HFF-Myc (cell line): ENCODE data around the gene NUAK1.

Experiments
- DNase-seq: peaks from one replicate; pipeline ENCODE4 v3.0.0-alpha.2; 2011; ENCODE audit warnings: low read depth; ENCODE audit errors: extremely low read depth
- H3K4me3 ChIP-seq: replicated peaks from 2 replicates; pipeline ENCODE4 v1.5.1; 2011; ENCODE audit warnings: low read depth, mild to moderate bottlenecking, control low read depth, low read length
- CTCF ChIP-seq: IDR thresholded peaks from 2 replicates; pipeline ENCODE4 v1.5.1; 2012; ENCODE audit warnings: mild to moderate bottlenecking, low read depth, low read length, control low read depth; ENCODE audit errors: missing control alignments

NUAK1 gene

GRCh38 chr12:106015646-106016045 lies 123.1 kb downstream of the NUAK1 start:
- TF ChIP-seq CTCF = no peak
- DNase-seq = no peak
- no peak overlapping the region for H3K4me3 ChIP-seq

GRCh38 chr12:106013941-106014340 lies 124.8 kb downstream of the NUAK1 start:
- no peak for TF ChIP-seq CTCF
- H3K4me3 ChIP-seq = no peak overlapping the region
- DNase-seq = no peak
